ENCODE measurements around the gene ZSWIM5. TPM values are rescaled to one million over a fixed set of nuclear protein-coding genes. Genes with fewer than 3 reads are reported as not detected.
"Not testable (repeated sequence)": the region's sequence is repeated elsewhere in the genome, so short reads cannot be mapped to it uniquely, and the experiment has no call there.

ZSWIM5 gene
- total RNA-seq, 1 experiment from 2014 or later, result 1.4 TPM

DNA sequence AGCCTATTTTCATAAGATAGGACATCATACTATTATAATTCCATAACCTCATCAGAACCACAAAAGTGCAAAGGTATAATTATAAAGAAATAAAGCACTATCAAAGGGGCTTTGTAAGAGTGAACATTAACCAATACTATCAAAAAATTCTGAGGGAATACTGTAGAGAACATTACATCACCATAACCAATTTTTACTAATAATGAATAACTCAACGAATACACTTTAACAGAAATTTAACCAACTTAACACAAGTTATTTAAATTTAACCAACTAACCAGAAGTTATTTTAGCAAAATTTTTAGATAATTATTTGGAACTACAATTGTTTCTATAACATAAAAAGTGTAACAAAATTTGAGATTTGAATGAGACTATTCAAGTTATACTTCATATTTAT lies 34.8 kb downstream of the ZSWIM5 start:
- no peak overlapping the region for H2AFZ ChIP-seq (ENCODE audit: low read length)
- DNase-seq (no peak), ATAC-seq (no peak)
- no peak overlapping the region for H3K27ac ChIP-seq (ENCODE audit: low read length)
- no peaks in the 10 kb centered on the region for H3K9me3 ChIP-seq (ENCODE audit: low read length)
- no TSS peak for BruUV-seq (replicated peaks)
- no peaks in the 10 kb centered on the region for H3K79me2 ChIP-seq (ENCODE audit: low read length)
- H3K4me2 ChIP-seq (ENCODE audit: low read length), result peak overlapping the region; percentile 70
- TF ChIP-seq EZH2phosphoT487 (IDR thresholded peaks at IDR 0.05; ENCODE audit: borderline replicate concordance, low read length) (no peak), EZH2 (IDR thresholded peaks at IDR 0.05; ENCODE audit: low read length, unreplicated experiment) (no peak)
- TF ChIP-seq, protein P1, sequence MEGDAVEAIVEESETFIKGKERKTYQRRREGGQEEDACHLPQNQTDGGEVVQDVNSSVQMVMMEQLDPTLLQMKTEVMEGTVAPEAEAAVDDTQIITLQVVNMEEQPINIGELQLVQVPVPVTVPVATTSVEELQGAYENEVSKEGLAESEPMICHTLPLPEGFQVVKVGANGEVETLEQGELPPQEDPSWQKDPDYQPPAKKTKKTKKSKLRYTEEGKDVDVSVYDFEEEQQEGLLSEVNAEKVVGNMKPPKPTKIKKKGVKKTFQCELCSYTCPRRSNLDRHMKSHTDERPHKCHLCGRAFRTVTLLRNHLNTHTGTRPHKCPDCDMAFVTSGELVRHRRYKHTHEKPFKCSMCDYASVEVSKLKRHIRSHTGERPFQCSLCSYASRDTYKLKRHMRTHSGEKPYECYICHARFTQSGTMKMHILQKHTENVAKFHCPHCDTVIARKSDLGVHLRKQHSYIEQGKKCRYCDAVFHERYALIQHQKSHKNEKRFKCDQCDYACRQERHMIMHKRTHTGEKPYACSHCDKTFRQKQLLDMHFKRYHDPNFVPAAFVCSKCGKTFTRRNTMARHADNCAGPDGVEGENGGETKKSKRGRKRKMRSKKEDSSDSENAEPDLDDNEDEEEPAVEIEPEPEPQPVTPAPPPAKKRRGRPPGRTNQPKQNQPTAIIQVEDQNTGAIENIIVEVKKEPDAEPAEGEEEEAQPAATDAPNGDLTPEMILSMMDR (conservative IDR thresholded peaks at IDR 0.05; ENCODE audit: low read depth, low read length), result no peak
- intact Hi-C loops (cut with micrococcal nuclease), result no loop called here
- H3K27me3 ChIP-seq (ENCODE audit: low read length), result no peaks in the 10 kb centered on the region
- H3K4me3 ChIP-seq (ENCODE audit: low read length), result no peak overlapping the region
- no peaks in the 10 kb centered on the region for H3K36me3 ChIP-seq (ENCODE audit: low read depth, low read length)
- no peaks in the 10 kb centered on the region for H4K20me1 ChIP-seq (ENCODE audit: low read length)
- no peaks in the 10 kb centered on the region for H3F3A ChIP-seq (ENCODE audit: low read length, unreplicated experiment)
- no peak overlapping the region for H3K9ac ChIP-seq (ENCODE audit: low read length)
- H3K9me2 ChIP-seq (replicated peaks; ENCODE audit: low read length), result no peaks in the 10 kb centered on the region
- ChIA-PET CTCF (no interaction called here), POLR2A (ENCODE audit: unreplicated experiment) (no interaction called here)
- H3K4me1 ChIP-seq (ENCODE audit: insufficient read depth, low read length), result peaks cover 24% of the 10 kb centered on the region

DNA sequence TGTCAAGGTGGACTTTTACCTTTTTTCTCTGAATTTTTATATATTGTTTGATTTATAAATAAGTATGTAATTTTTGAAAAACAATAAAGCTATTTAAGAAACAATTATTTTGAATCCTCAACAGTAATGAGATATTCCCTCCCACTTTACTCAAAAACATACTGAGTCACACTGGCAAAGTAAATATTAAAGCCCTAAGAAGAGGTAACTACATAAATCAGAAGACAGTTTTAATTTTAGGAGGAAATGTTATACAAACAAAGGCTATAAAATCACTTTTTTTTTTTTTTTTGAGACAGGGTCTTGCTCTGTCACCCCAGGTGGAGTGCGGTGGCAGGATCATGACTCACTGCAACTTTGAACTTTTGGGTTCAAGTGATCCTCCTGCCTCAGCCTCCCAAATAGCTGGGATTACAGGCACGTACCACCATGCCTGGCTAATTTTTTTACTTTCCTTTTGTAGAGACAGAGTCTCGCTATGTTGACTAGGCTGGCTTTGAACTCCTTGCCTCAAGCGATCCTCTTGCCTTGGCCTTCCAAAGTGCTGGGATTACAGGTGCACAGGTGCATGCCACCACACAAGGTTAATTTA lies 36.2 kb downstream of the ZSWIM5 start:
- no TSS peak for BruUV-seq (replicated peaks)
- H2AFZ ChIP-seq (ENCODE audit: low read length), result no peak overlapping the region
- no peaks in the 10 kb centered on the region for H3K79me2 ChIP-seq (ENCODE audit: low read length)
- no peak overlapping the region for H3K4me3 ChIP-seq (ENCODE audit: low read length)
- no peaks in the 10 kb centered on the region for H3K9me2 ChIP-seq (replicated peaks; ENCODE audit: low read length)
- no peak for TF ChIP-seq EZH2phosphoT487 (IDR thresholded peaks at IDR 0.05; ENCODE audit: borderline replicate concordance, low read length)
- TF ChIP-seq, protein P1 (conservative IDR thresholded peaks at IDR 0.05; ENCODE audit: low read depth, low read length), result no peak
- TF ChIP-seq EZH2 (IDR thresholded peaks at IDR 0.05; ENCODE audit: low read length, unreplicated experiment), result no peak
- no peaks in the 10 kb centered on the region for H4K20me1 ChIP-seq (ENCODE audit: low read length)
- no peaks in the 10 kb centered on the region for H3K27me3 ChIP-seq (ENCODE audit: low read length)
- DNase-seq (peak; percentile 40), ATAC-seq (peak; percentile 83)
- CTCF ChIA-PET, result no interaction called here
- H3F3A ChIP-seq (ENCODE audit: low read length, unreplicated experiment), result no peaks in the 10 kb centered on the region
- H3K4me2 ChIP-seq (ENCODE audit: low read length), result peak overlapping the region; percentile 50
- no peaks in the 10 kb centered on the region for H3K36me3 ChIP-seq (ENCODE audit: low read depth, low read length)
- intact Hi-C loops (cut with micrococcal nuclease), result no loop called here
- no peak overlapping the region for H3K27ac ChIP-seq (ENCODE audit: low read length)
- H3K9ac ChIP-seq (ENCODE audit: low read length), result no peak overlapping the region
- POLR2A ChIA-PET (ENCODE audit: unreplicated experiment), result no interaction called here
- peaks cover 24% of the 10 kb centered on the region for H3K4me1 ChIP-seq (ENCODE audit: insufficient read depth, low read length)
- no peaks in the 10 kb centered on the region for H3K9me3 ChIP-seq (ENCODE audit: low read length)

DNA sequence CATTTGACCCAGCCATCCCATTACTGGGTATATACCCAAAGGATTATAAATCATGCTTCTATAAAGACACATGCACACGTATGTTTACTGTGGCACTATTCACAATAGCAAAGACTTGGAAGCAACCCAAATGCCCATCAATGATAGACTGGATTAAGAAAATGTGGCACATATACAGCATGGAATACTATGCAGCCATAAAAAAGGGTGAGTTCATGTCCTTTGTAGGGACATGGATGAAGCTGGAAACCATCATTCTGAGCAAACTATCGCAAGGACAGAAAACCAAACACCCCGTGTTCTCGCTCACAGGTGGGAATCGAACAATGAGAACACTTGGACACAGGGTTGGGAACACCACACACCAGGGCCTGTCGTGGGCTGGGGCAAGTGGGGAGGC lies 38.5 kb downstream of the ZSWIM5 start:
- intact Hi-C loops (cut with micrococcal nuclease), result not testable (repeated sequence)

DNA sequence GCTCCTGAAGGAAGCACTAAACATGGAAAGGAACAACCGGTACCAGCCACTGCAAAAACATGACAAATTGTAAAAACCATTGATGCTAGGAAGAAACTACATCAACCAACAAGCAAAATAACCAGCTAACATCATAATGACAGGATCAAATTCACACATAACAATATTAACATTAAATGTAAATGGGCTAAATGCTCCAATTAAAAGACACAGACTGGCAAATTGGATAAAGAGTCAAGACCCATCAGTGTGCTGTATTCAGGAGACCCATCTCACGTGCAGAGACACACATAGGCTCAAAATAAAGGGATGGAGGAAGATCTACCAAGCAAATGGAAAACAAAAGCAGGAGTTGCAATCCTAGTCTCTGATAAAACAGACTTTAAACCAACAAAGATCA lies 42.1 kb downstream of the ZSWIM5 start:
- H3K4me3 ChIP-seq (ENCODE audit: low read length); POLR2A ChIA-PET (ENCODE audit: unreplicated experiment); H3K27ac ChIP-seq (ENCODE audit: low read length); H3K36me3 ChIP-seq (ENCODE audit: low read depth, low read length); H3K9ac ChIP-seq (ENCODE audit: low read length); CTCF ChIA-PET; H4K20me1 ChIP-seq (ENCODE audit: low read length); H3K79me2 ChIP-seq (ENCODE audit: low read length); BruUV-seq (replicated peaks); H3F3A ChIP-seq (ENCODE audit: low read length, unreplicated experiment); H3K9me2 ChIP-seq (replicated peaks; ENCODE audit: low read length); H3K4me2 ChIP-seq (ENCODE audit: low read length); intact Hi-C loops (cut with micrococcal nuclease); DNase-seq; H2AFZ ChIP-seq (ENCODE audit: low read length); H3K9me3 ChIP-seq (ENCODE audit: low read length); H3K27me3 ChIP-seq (ENCODE audit: low read length); H3K4me1 ChIP-seq (ENCODE audit: insufficient read depth, low read length); ATAC-seq: not testable (repeated sequence)

More for the DNA sequence above, 38.5 kb downstream of the ZSWIM5 start:
- H3K4me2 ChIP-seq (ENCODE audit: low read length); ATAC-seq; H3K36me3 ChIP-seq (ENCODE audit: low read depth, low read length); H3K9me2 ChIP-seq (replicated peaks; ENCODE audit: low read length); H2AFZ ChIP-seq (ENCODE audit: low read length); POLR2A ChIA-PET (ENCODE audit: unreplicated experiment); H3K79me2 ChIP-seq (ENCODE audit: low read length); H4K20me1 ChIP-seq (ENCODE audit: low read length); H3K27me3 ChIP-seq (ENCODE audit: low read length); H3K9ac ChIP-seq (ENCODE audit: low read length); CTCF ChIA-PET; H3K9me3 ChIP-seq (ENCODE audit: low read length); H3K27ac ChIP-seq (ENCODE audit: low read length); DNase-seq; BruUV-seq (replicated peaks); H3K4me3 ChIP-seq (ENCODE audit: low read length); H3F3A ChIP-seq (ENCODE audit: low read length, unreplicated experiment): not testable (repeated sequence)
- peaks cover 24% of the 10 kb centered on the region for H3K4me1 ChIP-seq (ENCODE audit: insufficient read depth, low read length)

DNA sequence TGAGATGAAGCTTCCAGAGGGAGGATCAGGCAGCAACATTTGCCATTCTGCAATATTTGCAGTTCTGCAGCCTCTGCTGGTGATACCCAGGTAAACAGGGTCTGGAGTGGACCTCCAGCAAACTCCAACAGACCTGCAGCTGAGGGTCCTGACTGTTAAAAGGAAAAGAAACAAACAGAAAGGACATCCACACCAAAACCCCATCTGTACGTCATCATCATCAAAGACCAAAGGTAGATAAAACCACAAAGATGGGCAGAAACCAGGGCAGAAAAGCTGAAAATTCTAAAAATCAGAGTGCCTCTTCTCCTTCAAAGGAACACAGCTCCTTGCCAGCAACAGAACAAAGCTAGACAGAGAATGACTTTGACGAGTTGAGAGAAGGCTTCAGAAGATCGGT lies 43.3 kb downstream of the ZSWIM5 start:
- H3K36me3 ChIP-seq (ENCODE audit: low read depth, low read length); H3K4me1 ChIP-seq (ENCODE audit: insufficient read depth, low read length); H3K9ac ChIP-seq (ENCODE audit: low read length); BruUV-seq (replicated peaks); H3K79me2 ChIP-seq (ENCODE audit: low read length); CTCF ChIA-PET; POLR2A ChIA-PET (ENCODE audit: unreplicated experiment); H2AFZ ChIP-seq (ENCODE audit: low read length); H3K4me3 ChIP-seq (ENCODE audit: low read length); intact Hi-C loops (cut with micrococcal nuclease); H3K4me2 ChIP-seq (ENCODE audit: low read length); DNase-seq; ATAC-seq; H4K20me1 ChIP-seq (ENCODE audit: low read length); H3K27me3 ChIP-seq (ENCODE audit: low read length); H3K9me2 ChIP-seq (replicated peaks; ENCODE audit: low read length); H3K27ac ChIP-seq (ENCODE audit: low read length); H3K9me3 ChIP-seq (ENCODE audit: low read length); H3F3A ChIP-seq (ENCODE audit: low read length, unreplicated experiment): not testable (repeated sequence)

Data from PC-3 (cell line).